GM19463 (cell line): Measurements from ENCODE around the gene ASB2.

Experiments
- ATAC-seq: cut with Tn5 transposase; IDR thresholded peaks from one replicate; pipeline ENCODE4 v1.9.1; 2021; ENCODE audit warnings: mild to moderate bottlenecking, moderate library complexity; ENCODE audit not compliant: unreplicated experiment

The ASB2 gene

DNA sequence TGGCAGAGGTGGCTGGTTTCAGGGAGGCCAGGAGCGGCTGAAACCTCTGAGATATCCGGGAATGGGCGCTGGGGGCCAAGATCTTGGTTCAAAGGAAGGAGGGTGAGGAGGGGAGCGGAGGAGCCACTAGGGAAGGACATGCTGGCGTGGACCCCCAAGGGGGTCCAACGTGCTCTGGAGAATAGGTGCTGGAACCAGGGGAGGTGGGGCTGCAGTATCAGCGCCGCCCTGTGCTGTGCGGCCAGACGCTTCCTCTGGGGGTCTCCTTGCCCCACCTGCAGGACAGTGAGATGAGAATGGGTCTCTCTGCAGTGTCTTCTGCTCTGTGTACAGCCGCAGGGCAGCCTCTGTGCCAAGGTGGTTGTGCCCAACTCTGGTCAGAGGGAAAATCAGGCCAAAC is 46.7 kb downstream of the ASB2 start:
- no peak for ATAC-seq

DNA sequence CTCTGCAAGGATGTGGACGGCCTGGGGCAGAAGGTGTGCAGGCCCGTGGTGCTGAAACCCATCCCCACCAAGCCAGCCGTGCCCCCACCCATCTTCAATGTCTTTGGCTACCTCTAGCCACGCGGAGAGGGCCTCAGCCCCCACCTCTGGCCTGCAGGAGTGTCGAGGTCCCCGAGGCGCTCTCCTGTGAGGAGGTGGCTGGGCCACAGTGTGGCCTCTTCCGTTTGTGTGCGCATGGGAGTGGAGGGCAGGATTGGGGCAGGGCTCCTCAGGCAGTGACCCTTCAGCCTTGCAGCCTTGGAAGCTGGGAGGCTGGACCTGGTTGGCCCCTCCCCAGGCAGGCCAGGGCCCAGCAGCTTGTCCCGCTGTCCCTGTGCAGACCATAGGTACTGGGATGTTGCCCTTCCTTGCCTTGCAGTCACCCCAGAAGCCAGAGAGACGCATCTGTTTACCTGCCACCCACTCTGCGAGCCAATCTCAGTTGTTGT is 47.3 kb downstream of the ASB2 start:
- no peak for ATAC-seq

DNA sequence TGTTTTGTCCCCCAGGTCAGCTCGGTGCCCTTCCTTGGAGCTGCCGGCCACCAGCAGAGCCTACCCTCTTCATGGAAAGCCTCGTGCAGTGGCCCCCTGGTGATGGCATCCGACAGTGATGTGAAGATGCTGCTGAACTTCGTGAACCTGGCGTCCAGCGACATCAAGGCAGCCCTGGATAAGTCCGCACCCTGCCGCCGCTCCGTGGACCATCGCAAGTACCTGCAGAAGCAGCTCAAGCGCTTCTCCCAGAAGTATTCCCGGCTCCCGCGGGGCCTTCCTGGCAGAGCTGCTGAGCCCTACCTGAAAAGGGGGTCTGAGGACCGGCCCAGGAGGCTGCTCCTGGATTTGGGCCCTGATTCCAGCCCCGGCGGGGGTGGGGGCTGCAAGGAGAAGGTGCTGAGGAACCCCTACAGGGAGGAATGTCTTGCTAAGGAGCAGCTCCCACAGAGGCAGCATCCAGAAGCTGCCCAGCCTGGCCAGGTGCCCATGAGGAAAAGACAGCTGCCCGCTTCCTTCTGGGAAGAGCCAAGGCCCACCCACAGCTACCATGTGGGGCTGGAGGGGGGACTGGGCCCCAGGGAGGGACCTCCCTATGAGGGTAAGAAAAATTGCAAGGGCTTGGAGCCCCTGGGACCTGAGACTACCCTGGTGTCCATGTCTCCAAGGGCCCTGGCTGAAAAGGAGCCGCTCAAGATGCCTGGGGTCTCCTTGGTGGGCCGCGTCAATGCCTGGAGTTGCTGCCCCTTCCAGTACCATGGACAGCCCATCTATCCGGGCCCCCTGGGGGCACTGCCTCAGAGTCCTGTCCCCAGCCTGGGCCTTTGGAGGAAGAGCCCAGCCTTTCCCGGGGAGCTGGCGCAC is 48.0 kb downstream of the ASB2 start:
- ATAC-seq, result no peak

DNA sequence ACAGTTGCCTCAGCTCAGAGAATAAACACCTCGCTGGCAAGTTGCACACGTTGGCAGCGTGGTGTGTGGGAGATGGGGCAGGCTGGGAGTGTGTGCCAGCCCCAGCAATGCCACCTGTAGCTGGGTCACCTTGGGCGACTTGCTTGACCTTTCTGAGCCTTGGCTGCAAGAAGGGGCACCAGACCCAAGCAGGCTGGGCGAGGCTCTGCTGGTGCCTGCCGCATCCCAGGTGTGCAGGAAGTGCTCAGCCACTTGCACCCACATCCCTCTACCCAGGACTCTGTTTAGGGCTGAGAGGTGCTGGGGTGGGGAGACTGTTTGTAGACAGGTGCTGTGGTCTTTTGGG is 48.6 kb downstream of the ASB2 start:
- no peak for ATAC-seq

DNA sequence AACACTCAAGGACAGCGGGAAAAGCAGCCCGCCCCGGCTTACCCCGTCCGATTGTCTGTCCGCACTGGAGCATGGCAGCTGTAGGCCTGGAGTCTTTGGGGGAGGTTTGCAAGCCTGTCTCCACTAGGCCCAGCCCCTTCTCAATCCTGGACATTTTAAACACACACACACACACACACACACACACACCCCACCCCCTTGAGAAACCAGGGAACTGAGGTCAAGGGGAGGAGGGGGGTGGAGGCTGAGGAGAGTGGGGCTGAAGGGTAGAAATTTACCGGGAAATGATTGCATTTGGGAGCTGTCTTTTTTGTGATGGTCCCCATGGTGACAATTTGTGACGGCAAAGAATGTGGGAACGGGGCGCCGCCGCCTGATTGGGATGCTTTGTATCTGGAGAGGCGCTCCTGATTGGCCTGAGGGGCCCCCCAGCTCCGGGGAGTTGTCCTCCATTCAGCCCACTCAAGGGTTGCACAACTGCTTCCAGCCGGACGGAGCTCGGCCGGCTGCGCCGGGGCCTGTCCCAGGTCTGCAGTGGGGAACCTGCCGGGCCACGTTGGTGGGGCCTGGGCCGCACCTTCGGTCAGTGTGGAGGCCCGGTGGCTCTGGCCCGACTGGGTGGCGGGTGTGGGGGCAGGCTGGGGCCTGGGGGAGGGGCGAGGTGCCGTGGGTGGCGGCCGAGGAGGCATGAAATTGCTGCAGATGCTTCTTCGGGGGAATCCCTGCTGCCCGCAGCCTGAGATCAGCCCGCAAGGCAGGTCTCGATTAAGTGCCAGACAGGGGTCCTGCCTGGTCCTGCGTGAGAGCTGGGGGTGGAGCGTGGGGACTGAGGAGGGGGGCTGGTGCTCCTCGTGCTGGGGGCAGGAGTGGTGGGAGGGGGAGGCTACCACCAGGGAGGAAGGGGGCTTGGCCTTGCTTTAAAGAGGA is 49.2 kb downstream of the ASB2 start, which contains the start of gene FAM181A:
Gene FAM181A, plus strand, starts transcription at position 472 of the 927 bp plus-strand sequence. CDS start 942 bp downstream, outside the sequence.
- ATAC-seq, result no peak

DNA sequence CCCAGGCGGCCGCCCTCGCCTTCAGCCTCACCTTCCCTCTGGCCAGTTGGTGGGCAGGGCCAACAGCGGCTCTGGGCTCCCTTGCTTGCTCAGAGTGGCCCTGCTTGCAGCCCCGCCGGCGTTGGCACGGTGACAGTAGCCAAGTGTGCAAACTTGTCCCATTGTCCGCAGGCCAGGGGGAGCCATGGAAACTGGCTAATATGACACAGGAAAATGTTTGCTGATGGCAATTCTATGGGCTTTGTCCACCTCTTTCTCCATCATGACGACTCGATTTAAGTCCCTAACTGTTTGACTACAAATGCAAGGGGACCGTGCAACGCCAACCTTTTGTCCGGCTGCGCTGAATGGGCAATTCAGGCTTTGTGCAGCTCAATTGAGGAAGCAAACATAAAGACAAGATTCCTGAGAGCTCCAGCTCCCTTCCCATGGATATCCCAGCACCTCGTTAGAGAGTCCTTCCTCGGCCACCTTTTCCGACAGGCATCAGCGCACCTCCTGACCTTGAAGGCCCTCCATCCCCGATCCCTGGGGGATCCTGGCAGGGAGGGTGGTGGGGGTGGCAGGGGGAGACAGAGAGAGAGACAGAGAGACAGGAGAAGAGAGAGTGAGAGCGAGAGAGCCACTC is 50.0 kb downstream of the ASB2 start:
- ATAC-seq, result no peak

DNA sequence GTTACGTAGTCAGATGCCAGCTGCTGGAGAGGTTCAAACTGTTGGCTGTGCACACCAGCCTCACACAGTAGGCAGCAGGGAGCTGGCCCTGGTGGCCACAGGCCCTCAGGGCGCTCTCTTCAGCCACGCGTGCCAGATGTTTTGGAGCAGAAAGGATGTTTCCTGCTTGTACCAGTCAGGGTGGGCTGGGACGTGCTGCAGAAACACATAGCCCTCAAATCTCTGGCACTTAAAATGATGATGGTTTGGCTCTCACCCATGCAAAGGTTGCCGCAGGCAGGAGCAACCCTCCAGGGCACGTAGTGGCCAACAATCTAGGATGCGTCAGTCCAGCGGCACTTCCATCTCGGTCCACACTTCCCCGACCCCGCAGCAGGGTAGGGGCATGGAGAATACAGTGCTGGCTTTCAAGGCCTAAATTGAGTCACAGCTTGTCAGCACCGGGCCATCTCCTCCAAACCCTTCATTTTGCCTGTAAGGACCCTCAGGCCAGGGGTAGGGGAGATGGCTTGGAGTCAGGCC is 50.9 kb downstream of the ASB2 start:
- no peak for ATAC-seq

DNA sequence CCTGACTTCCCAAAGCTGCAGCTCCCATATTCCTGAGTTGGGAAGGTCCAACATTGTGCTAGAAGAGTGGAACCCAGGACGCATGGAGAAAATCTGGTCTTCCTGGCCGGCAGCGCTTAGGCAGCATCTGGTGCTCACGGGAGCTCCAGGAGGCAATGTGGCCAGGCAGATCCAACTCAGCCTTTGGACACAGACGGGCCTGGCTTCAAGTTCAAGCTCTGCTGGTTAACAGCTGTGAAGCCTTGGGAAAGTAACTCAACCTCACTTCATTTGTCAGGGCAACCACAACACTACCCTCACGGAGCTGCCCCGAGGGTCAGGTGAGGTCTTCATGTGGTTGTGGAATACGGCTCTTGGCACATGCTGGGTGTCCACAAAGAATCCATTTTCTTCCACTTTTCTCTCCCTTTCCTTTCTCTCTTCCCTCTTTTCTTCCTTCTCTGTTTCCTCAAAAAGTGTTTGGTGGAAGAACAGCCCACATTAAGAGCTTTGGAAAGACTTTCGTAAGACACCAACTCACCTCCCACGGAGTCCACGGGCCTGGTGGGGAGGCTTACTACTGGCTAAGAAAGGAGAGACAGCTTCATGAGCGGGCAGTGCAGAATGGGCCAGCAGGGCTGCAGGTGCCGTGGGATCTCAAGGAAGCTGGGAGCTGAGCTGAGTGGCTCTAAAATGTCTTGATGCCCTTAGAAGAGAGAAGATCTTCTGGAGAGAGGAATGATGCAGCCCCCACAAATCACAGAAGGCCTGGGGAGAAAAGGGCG is 51.6 kb downstream of the ASB2 start:
- no peak for ATAC-seq

DNA sequence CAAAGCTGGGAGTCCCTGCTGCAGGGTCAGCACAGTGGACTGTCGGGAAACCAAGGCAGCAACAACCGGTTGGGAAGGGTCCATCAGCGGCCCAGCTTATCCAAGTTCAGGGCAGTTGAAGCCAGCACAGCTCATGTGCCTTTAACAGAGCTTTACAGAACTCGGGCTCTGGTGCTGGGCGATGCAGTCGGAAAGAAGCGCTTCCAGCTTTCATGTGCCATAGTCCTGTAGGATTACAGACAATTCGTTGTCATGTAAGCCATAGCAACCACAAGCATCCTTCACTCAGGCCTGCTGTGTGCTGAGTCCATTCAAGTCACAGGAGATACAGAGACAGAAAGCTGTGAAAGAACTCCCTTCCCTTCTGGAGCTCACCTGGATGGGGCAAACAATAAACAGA is 52.7 kb downstream of the ASB2 start:
- ATAC-seq, result no peak

DNA sequence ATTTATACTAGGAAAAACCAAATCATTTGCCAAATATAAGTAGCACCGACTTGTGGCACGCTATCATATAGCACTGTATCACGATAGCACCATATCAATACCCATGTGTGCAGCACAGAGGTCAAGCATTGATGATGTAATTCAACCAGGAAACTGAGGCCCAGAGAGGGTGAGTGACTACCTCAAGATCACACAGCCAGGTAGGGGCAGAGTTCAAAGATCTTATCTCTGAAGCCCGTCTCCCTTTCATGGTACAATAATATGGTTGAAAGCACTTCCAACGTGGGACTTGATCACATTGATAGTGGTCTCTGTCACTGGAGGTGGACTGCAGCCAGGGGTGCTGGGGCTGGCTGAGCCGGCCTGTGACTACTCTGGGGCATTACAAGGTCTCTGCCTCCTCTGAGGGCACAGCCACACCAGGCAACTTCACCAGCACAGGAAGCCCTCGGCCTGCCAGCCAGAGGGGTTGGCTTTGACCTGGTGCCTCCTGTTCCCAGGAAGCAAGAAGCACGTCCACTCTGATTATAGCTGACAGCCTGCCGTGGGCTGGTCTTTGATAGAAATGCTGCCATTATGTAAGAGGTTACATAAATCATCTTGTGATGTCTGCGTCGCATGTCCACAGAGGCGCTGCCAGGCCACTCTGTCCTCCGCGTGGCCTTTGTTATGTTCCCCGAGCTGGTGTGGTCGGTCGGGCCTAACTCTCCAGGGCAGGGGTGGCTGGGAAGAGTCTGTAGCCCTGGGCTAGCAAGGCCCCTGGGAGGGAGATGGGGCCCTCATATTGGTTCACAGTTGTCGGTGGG is 55.2 kb downstream of the ASB2 start:
- no peak for ATAC-seq

DNA sequence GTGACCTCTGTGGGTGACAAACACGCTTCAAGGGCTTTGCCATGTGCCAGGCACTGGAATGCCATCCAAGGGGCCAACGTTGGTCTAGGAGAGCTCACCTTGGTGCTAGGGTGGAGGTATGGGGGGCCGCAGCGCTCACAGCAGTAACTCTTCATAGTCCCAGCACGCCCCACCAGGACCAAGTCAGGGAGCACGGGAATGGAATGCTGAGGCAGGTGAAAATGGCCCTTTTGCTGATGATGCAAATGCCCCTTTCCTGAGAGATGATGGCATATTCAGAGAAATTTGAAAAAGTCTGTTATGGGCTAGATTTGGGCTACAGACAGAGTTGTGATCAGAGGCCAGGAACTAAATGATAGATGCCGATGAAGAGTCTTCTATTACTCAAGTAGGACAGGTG is 59.2 kb downstream of the ASB2 start:
- ATAC-seq, result no peak

DNA sequence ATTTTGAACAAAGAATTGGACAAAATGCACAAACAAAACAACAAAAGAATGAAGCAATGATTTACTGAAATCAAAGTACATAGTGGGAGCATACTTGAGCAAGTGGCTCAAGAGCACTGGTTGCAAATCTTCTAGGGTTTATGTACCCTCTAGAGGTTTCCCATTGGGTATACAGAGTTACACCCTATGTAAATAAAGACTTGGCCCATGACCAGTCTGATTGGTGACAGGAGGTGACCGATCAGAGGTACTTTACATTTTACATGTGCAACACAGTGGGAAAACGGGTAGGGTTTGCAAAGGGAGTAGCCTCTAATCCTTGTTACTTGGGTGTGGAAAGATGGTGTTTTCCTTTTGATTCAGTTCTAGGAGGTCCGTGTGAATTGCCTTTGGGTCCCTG is 59.9 kb downstream of the ASB2 start:
- no peak for ATAC-seq

DNA sequence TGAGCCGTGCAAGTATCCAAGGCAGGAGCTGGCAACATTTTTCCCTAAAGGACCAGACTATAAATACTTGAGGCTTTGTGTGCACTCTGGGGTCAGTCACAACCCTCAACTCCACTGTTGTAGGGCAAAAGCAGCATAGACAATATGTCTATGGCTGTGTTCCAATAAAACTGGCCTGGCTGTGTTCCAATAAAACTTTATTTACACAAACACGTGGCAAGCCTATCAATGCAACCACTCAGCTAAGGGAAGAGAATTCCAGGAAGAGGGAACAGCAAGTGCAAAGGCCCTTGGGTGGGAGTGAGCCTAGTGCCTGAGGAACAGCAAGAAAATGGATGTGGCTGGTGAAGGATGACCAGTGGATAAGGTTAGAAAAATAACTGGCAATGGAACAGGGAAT is 60.6 kb downstream of the ASB2 start:
- no peak for ATAC-seq

DNA sequence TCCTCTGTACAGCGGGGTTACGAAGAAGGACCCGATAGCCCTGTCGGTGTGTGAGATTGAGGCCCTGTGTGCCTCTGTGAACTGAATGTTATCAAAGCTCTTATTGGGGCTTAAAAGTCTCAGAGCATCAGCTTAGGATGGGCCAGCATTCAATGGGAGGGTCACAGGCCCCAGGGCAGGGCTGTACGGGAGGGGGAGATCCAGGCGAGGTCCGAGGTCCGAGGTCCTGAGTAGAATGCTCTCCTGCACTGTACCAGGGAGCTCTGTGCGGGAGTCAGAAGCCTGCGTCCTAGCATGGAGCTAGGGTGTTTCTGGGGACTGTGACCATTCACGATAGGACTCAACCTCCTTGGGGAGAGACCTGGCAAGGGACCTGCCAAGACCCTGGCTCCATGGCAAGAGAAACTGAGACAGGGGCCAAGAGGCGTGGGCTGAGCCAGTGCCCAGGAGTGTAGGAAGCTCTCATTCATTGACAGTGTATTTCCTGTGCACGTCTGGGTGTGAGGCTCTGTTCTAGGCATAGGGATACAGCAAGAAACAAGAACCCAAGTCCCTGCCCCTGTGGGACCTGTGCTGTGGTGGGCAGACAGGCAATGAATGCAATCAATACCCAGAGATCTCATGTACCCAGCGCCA is 61.2 kb downstream of the ASB2 start:
- no peak for ATAC-seq

DNA sequence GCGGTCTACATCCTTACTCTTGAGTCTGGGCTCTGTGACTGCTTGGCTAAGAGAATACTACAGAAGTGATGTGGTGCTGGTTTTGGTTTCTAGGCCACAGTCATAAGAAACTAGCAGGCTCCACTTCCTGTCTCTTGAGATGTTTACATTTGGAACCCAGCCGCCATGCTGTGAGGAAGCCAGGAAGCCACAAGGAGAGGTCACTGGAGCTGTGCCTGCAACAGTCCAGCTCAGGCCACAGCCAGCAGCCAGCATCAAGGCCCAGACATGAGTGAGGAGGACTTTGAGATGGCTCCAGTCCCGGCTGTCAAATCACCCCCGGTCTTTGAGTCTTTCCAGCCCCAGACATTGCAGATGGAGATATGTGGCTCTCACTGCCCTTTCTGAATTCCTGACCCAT is 62.1 kb downstream of the ASB2 start:
- ATAC-seq, result no peak

DNA sequence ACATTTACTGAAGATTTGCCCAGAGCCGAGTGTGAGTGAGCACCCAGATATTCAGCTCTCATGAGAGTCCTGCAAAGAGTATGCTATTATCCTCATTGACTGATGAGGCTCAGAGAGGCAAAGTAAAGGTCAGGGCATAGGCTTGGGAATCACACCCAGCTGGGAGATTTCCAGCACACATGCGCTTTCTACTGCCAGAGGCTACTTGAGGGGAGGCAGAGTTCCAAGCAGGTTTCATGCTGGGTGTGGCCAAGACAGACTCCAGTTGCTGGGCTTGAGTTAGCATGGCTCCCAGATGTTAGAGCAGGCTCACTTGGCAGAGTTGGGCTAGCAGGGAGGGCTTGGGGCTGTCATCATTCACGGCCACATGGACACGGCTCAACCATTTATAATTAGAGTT is 63.6 kb downstream of the ASB2 start:
- ATAC-seq, result no peak

DNA sequence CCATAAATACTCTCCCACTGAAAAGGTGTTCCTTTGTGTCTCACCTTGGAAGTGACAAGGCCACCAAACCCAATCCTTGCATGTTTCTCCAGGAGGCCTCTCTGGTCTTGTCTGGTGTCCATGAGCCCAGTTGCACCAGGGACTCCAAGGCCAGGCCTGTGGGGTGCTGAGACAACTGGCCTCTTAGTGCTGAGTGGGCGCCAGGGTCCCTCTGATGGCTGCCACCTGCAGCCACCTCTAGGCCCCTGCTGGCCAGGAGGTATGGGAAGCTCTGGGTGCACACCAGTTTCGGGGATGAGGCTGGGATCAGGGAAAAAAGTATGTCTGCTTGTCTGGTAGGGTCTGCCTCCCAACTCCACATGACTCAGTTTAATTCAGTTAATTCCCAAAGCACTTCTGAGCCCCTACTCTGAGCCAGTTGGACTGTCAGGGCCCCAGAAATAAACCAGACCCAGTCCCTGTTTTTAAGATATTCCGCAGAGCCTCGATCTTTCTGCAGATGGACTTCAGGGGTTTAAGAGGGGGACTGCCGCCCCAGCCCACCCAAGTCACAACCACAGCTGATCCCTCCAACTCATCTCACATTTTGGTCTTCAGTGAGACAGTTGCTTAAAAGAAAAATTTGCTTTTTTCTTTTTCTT is 64.3 kb downstream of the ASB2 start:
- ATAC-seq, result no peak

DNA sequence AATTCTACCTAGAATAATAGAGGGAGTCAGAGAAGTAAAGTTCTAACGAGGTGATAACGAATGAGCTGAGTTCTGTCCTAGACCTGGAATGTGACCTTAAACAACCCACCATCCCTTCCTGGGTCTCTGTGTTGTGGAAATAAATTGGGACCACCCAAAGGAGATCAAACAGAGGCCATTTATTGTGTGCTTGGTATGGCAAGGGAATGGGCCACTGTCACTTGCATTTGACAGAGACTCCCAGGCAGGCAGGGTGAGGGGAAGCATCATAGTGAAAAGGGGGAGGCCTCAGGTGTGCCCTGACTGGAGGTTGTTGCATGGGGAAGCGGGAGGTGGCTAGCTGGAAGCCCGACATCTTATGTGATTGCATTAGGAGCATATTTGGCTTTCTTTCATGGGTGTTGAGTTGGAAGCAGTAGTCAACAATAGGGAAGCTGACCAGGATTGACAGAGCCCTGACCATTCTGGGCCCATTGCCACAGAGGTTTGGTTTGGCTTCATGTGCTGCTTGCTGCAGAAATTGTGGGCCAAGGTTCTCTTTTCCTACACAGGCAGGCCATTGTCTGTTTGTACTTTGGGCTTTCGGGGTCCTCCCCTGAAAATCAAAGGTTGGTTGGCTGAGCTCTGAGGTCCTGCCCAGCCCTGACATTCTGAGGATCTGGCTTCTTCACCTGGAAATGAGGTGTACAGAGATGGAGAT is 66.8 kb downstream of the ASB2 start:
- ATAC-seq, result no peak
